ENCODE results near the gene OGFR.

- TF ChIP-seq, protein P1, sequence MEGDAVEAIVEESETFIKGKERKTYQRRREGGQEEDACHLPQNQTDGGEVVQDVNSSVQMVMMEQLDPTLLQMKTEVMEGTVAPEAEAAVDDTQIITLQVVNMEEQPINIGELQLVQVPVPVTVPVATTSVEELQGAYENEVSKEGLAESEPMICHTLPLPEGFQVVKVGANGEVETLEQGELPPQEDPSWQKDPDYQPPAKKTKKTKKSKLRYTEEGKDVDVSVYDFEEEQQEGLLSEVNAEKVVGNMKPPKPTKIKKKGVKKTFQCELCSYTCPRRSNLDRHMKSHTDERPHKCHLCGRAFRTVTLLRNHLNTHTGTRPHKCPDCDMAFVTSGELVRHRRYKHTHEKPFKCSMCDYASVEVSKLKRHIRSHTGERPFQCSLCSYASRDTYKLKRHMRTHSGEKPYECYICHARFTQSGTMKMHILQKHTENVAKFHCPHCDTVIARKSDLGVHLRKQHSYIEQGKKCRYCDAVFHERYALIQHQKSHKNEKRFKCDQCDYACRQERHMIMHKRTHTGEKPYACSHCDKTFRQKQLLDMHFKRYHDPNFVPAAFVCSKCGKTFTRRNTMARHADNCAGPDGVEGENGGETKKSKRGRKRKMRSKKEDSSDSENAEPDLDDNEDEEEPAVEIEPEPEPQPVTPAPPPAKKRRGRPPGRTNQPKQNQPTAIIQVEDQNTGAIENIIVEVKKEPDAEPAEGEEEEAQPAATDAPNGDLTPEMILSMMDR (IDR thresholded peaks at IDR 0.05; ENCODE audit: low read depth, low read length) = no peak
- peak; percentile 58 for TF ChIP-seq POLR2A (IDR thresholded peaks at IDR 0.05; ENCODE audit: extremely low read depth, insufficient read length)
These were observed at the start of gene OGFR for GRCh38 chr20:62804627-62805154.

Measured in NB4 (cell line).